ENCODE measurements around the gene BEST2.
"Not testable (repeated sequence)": the region's sequence is repeated elsewhere in the genome, so short reads cannot be mapped to it uniquely, and the experiment has no call there.

Gene BEST2

DNA sequence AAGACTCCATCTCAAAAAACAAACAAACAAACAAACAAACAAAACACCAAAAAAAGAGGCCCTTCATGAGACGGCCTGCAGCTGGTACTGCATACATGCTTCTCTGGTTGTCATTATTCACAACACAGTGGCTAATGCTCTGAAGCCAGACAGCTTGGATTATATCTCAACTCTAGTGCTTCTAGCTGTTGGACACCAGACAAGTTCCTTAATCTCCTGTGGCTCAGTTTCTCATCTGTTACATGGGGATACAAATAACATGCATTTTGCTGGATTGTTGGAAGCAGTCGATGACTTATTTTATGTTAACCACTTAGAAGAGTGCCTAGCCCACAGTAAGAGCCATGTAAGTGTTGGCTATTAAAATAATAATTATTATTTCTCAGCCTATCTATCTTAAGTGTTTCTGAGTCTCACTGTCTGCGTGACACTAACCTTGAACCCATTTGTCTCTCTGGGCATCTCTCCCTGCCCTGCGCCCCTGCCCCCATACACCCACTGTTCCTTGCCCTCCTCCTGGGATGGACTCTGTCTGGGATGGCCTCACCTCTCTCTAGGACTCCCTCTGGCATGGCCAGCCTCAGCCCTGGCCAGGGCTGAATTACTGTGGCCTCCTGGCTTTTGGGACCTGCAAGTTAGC is 36.6 kb downstream of the BEST2 start:
- DNase-seq: peak in 1 of 14 donors; percentile 15

DNA sequence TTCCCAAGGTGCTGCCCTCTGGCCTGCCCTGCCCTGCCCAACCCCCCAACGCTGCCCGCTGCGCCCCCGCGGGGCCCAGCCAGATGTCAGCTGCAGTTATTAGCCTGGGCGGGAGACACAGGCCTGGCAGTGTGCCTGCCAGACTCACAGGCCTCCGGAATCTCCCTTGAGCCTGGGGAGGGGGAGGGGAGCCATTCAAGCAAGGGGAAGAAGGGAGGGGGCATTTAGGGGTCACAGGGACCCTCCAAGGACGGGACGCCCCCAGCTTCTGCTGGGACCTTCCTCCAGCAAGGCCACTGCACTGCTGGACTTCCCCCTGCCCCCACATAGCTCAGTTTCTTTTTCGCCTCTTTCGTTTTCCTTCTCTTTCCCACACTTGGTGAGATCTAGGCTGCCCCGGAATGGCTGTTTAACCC is 37.1 kb downstream of the BEST2 start:
- peak in 9 of 14 donors; percentile 32 to 73 (median 64) for DNase-seq

DNA sequence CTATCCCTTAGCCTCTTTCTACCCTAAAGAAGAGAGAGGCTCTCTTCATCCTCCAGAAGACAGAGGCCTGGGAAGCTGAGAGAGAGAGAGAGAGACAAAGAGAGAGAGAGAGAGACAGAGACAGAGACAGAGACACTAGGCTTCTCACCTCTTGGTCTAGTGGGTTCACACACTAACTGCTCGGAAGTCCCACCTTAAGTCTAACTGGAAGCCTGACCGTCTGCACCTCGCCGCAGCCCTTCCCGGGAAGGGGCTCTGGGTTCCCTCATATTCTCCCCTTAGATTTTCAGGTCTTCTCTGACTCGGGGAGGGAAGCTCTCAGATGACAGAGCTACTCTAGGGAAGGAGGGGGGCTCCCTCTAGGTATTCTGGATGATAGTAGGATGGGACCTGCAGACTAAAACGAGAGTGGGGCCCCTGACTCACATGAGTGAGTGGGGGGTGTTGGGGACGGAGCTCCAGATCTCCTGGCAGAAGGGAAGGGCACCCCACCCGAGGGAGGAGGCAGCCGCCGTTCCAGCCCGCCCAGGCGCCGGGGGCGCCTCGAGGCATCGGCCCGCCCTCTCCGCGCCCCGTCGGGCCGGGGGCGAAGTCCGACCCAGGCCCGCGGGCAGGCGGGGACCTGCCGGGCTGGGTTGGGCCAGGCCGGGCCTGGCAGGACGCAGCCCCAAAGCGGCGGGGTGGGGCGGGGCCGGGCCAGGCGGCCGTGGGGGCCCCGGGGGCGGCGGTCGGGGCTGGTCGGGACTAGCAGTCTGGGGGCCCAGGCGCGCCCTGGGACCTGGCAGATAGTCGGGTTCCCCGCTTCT is 37.7 kb downstream of the BEST2 start:
- peak in 4 of 14 donors; percentile 42 to 62 (median 58) for DNase-seq

DNA sequence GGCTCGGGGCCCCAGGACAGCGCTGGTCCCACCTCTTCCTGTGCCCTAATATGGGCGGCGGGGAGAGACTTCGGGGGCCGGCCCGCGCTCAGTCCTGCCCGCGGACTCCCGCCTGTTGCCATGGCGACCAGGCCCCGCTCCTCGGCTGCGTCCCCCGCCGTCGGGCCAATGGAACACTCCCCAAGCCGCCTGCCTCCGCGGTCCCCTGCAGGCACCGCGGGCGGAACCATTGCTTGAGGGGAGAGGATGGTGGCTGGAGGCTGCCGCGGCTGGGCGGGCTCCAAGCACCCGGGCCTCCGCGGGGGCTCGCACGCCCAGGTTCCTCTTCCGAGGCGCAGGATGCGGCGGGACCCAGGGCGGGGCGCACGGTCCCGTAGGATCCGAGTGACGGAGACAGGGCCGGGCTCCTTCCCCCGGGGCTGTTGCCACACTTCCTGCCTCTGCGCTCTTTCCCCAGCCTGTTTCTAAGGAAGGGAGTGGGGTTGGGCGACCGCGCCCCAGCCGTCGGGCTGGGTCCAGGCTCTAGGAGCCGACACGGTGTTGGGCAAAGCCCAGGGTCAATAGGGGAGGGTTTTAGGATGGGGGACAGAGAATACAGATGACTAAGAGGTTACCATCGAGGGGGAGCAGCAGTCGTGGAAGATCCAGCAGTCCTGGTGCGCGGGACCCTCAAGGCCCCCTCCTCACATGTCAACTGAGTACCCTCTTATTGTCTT is 38.5 kb downstream of the BEST2 start:
- DNase-seq: peak; percentile 54 to 95 (median 86)

DNA sequence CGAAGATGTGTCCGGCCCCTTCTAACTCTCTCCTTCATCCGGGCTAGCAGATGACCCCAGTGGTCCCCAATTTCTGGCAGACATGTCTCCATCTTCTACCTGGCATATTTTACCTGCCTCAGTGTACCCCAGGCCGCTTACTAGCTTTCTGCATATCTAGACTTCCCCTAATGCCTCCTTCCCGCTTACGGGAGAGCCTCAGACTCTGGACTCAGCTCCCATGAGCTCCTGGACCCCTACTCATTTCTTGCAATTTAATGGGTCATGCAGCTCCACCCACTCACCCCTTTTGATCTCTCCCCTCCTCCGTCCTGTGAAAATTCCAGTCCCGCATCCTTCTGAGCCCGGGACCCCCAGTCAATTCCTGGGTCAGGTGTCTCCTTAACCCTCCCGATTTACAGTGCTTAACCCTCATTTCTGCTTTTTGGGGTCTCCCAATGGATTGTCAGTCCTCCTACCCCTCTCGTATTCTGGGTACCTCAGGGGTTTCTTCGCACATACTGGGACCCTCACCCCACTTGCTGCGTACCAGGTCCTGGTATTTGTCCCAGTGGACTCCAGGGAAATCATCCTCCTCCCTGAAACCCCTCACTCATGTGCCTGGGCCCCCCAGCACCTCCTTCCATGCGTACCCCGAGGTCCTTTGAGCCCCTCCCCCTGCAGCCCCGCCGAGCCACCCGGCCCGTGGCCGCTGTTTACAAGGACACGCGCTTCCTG is 39.2 kb downstream of the BEST2 start:
- peak in 2 of 14 donors; percentile 19 to 61 for DNase-seq

DNA sequence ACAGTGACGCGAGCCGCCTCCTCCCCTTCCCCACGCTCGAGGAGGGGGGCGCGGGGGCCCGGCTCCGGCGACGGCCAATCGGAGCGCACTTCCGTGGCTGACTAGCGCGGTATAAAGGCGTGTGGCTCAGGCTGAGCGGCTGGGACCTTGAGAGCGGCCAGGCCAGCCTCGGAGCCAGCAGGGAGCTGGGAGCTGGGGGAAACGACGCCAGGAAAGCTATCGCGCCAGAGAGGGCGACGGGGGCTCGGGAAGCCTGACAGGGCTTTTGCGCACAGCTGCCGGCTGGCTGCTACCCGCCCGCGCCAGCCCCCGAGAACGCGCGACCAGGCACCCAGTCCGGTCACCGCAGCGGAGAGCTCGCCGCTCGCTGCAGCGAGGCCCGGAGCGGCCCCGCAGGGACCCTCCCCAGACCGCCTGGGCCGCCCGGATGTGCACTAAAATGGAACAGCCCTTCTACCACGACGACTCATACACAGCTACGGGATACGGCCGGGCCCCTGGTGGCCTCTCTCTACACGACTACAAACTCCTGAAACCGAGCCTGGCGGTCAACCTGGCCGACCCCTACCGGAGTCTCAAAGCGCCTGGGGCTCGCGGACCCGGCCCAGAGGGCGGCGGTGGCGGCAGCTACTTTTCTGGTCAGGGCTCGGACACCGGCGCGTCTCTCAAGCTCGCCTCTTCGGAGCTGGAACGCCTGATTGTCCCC is 39.9 kb downstream of the BEST2 start, which contains the start of gene JUNB:
TSS of gene JUNB (plus strand) at position 142 of the 706 bp plus-strand sequence. CDS start at position 428, 286 bp downstream.
- peak; percentile 67 to 99 (median 96) for DNase-seq

DNA sequence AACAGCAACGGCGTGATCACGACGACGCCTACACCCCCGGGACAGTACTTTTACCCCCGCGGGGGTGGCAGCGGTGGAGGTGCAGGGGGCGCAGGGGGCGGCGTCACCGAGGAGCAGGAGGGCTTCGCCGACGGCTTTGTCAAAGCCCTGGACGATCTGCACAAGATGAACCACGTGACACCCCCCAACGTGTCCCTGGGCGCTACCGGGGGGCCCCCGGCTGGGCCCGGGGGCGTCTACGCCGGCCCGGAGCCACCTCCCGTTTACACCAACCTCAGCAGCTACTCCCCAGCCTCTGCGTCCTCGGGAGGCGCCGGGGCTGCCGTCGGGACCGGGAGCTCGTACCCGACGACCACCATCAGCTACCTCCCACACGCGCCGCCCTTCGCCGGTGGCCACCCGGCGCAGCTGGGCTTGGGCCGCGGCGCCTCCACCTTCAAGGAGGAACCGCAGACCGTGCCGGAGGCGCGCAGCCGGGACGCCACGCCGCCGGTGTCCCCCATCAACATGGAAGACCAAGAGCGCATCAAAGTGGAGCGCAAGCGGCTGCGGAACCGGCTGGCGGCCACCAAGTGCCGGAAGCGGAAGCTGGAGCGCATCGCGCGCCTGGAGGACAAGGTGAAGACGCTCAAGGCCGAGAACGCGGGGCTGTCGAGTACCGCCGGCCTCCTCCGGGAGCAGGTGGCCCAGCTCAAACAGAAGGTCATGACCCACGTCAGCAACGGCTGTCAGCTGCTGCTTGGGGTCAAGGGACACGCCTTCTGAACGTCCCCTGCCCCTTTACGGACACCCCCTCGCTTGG is 40.7 kb downstream of the BEST2 start:
- peak in 10 of 14 donors; percentile 44 to 74 (median 67) for DNase-seq

DNA sequence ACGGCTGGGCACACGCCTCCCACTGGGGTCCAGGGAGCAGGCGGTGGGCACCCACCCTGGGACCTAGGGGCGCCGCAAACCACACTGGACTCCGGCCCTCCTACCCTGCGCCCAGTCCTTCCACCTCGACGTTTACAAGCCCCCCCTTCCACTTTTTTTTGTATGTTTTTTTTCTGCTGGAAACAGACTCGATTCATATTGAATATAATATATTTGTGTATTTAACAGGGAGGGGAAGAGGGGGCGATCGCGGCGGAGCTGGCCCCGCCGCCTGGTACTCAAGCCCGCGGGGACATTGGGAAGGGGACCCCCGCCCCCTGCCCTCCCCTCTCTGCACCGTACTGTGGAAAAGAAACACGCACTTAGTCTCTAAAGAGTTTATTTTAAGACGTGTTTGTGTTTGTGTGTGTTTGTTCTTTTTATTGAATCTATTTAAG is 41.3 kb downstream of the BEST2 start:
- DNase-seq: peak in 4 of 14 donors; percentile 47 to 65 (median 52)

DNA sequence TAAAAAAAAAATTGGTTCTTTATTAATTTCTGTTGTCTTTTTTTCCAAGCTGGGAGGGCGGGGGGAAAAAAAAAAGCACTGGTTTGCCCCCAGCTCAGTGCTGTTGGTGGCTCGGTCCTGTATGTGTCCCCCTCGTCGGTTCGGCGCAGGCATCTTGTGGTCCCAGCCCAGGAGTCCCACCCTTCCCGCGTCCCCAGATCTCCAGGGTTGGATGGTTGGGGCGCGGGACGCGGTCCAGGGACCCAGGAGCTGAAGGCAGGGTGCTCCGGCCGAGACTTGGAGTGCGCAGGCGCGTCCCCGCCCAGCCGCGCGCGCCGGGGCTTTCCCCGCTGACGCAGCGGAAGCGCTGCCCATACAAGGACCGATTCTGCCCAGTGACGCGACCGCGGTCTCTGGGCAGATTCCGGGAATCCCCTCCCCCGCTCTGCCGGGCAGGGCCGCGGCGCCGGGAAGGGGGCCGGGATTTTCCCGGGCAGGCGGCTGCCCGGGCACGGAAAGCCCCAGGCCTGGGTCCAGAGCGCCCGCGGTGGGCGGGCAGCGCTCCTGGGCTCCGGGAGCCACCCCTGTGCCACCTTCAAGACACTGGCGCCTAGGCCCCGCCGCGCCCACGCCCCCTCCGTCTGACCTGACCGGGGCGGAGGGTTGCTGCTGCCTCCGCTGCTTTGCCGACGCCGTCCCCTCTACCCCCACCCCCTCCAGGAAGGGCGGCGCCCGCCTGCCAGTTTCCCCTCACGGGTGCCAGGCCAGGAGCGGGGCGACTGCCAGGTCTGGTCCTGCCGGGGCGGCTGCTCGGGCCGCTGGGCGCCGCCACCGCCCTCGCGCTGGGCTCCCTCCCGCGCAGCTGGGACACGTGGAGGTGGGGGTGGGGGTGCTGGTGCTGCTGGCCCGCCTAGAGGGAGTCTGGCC is 42.0 kb downstream of the BEST2 start:
- peak; percentile 52 to 96 (median 88) for DNase-seq

DNA sequence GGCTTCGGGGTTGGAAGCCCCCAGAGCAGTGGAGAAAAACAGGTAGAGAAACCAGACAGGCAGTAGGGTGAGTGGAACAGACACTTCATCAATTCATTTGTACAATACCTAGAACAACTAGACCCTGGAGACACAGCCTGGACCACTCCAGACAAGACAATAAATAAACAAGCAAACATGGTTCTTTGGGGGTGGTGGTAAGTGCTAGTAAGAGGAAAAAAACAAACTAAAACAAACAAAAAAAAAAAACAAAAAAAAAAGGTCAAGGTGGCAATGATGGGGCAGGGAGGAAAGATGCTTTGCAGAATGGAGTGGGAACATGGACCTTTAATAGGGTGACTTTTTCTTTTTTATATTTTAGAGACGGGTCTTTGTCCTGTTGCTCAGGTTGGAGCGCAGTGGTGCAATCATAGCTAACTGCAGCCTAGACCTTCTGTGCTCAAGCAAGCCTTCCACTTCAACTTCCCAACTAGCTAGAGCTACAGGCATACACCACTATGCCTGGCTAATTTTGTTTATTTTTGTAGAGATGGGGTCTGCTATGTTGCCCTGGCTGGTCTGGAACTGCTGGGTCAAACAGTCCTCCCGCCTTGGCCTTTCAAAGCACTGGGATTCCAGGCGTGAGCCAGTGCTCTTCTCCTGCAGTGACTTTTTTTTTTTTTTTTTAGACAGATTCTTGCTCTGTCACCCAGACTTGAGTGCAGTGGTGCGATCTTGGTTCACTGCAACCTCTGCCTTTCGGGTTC is 42.8 kb downstream of the BEST2 start:
- no peak for DNase-seq

DNA sequence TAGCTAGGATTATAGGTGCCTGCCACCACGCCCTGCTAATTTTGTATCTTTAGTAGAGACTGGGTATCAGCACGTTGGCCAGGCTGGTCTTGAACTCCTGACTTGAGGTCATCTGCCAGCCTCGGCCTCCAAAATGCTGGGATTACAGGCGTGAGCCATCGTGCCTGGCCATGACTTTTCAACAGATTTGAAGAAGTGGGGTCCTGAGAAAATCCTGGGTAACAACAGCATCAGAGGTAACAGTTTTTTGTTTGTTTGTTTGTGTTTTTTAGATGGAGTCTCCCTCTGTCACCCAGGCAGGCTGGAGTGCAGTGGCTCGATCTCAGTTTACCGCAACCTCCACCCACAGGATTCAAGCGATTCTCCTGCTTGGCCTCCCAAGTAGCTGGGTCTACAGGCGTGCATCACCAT is 43.4 kb downstream of the BEST2 start:
- DNase-seq: no peak

DNA sequence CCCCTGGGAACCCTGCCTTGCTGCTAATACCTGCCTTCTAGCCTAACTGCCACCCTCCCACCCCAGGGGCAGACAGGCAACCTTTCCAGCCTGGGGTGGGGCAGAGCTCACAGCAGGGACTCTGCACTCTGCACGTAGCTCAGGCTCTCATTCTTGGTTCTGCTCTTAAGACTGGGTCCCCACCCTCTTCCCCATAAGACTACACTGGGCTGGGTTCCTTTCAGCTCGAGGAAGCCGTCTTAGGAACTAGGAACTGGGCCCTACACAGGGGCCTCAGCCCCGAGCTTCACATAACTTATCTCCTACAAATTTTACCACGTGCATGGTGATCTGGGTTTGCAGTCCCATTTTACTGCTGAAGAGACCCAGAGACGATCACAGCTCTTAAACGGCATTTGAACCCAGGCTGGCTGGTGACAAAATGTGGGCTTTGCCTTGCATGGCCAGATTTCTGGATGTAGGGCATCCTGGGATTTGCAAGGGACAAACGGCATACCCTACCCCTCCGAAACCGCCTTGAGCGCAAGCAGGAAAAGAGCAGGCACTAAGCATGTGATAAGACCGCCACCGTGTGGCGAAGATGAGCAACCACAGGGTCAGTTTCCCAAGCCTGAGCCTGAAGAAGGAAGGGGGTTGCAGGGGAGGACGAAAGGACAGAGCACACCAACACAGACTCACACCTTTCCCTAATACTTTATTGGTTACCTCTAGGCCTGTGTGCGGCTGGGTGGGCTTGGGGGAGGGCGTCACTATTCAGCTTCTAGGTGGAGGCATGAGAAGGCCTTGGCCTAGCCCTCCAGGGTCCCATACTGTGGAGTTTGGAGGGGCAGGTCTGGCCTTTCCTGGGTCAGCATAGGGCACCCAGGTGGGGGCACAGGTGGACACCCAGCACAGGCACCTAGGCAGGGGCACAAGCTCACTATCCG is 44.8 kb downstream of the BEST2 start:
- DNase-seq: peak in 10 of 14 donors; percentile 36 to 71 (median 58)

DNA sequence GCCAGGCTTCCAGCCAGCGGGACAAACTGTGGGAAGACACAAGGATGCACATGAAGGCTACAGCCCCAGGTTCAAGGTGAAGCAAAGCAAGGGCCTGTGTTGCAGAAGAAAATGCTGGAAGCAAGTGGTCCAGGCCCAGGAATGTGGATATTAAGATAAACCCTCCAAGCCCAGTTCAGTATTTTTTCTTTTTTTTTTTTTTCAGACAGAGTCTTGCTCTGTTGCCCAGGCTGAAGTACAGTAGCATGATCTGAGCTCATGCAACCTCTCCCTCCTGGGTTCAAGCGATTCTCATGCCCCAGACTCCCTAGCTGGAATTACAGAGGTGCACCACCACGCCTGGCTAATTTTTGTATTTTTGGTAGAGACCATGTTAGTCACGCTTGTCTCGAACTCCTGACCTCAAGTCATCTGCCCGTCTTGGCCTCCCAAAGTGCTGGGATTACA is 45.6 kb downstream of the BEST2 start:
- no peak for DNase-seq

DNA sequence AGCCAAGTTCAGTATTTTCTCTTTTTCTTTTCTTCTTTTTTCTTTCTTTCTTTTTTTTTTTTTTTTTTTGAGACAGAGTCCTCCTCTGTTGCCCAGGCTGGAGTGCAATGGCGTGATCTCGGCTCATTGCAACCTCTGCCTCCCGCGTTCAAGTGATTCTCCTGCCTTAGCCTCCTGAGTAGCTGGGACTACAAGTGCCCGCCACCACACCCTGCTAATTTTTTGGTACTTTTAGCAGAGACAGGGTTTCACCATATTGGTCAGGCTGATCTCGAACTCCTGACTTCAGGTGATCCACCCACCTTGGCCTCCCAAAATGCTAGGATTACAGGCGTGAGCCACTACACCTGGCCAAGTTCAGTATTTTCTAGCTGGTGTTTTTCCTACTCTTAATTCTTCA is 46.0 kb downstream of the BEST2 start:
- DNase-seq: not testable (repeated sequence)

DNA sequence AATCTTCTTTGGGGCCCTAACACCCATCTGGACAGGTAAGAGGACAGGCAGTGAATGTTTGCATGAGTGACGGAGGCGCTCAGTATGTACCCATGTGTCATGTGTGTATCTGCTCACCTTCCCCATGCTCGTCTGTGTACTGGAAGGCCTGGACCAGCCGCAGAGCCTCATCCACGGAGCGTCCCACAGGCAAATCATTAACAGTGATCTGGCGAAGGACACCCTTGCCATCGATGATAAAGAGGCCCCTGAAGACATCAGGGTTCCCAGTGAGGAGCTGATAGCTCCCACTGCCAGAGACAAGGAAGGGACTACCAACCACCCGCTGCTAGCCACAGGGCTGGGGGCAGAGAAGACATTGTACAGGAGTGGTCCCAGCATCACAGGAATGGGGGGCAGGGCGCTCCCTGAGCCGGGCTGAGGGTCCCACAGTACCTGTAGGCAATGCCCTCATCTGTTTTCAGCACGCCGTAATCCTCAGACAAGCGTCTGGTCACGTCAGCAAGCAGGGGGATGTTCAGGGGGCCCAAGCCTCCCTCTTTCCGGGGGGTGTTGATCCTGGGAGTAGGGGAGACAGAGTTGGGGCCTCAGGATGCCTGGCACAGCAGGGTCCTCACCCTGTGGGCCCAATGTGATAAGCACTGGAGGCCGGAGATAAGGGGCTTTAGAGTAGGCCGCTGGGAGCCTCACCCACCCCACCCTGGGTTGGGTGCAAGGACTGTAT is 48.3 kb downstream of the BEST2 start:
- DNase-seq: no peak

DNA sequence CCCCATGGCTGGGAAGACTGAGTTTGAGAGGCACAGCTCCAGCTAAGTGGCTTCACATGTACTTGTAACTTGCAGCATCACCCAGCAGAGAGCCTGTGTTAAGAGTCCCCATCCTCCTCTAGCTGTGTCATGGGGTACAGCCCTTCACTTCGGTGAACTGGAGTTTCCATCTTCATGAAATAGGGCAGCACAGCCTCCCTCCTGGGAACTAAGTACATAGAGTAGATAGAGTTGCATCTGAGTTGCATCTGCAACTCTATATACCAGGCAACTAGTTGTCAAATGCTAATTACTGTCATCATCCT is 48.8 kb downstream of the BEST2 start:
- no peak for DNase-seq

DNA sequence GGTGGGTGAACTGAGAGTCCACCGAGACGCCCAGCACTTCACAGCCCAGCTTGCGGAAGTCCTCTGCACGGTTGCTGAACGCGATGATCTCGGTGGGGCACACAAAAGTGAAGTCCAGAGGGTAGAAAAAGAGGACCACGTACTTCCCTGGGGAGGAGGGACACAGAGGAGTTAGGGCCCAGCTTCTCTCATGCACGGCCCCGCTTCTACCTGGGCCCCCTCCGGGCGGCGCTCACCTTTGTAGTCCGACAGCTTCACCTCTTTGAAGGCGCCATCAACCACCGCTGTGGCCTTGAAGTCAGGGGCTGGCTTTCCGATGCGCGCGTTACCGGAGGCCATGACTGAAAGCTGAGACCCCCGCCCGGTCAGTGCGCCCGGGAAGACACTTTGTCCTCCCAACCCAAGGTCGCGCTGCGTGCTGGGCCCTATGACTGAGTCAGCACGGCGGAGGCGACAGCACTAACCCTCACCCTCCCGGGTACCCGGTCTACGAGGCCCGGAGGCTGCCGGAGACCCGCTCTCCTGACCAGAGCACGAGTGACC is 49.4 kb downstream of the BEST2 start:
- DNase-seq: peak in 3 of 14 donors; percentile 28 to 39 (median 36)

Measured in C1 segment of cervical spinal cord (tissue), 14 donors.